Ectodermal cell (in vitro differentiated cells): ENCODE results near the gene SLX9.

ENCODE experiments used
- H3K27ac ChIP-seq: 2 replicates; pipeline ENCODE4 v1.7.0; 2013; ENCODE audit warnings: mild to moderate bottlenecking, low read depth, low read length; ENCODE audit not compliant: insufficient read depth, poor library complexity, severe bottlenecking
- H3K27me3 ChIP-seq: 2 replicates; pipeline ENCODE4 v1.7.0; 2013; ENCODE audit warnings: mild to moderate bottlenecking, low read length; ENCODE audit not compliant: insufficient read depth, control insufficient read depth, poor library complexity, severe bottlenecking
- H3K36me3 ChIP-seq: one replicate; pipeline ENCODE4 v1.7.0; 2013; ENCODE audit warnings: low read length; ENCODE audit not compliant: control insufficient read depth, insufficient read depth
- H3K4me1 ChIP-seq: one replicate; pipeline ENCODE4 v1.7.0; 2013; ENCODE audit warnings: low read length; ENCODE audit not compliant: control insufficient read depth, insufficient read depth
- H3K4me3 ChIP-seq: 2 replicates; pipeline ENCODE4 v1.7.0; 2013; ENCODE audit warnings: low read depth, low read length, control low read depth; ENCODE audit not compliant: insufficient read depth
- H3K9me3 ChIP-seq: 2 replicates; pipeline ENCODE4 v1.7.0; 2013; ENCODE audit warnings: mild to moderate bottlenecking, low read length, moderate library complexity; ENCODE audit not compliant: control insufficient read depth
- WGBS, 2 experiments: methylation state at CpG; one replicate each; pipeline ENCODE4 v1.1.7; 2013; ENCODE audit warnings: missing lambda C conversion rate in 2 of 2; 5-methylcytosine and 5-hydroxymethylcytosine counted together

The SLX9 gene

GRCh38 chr21:44931501-44932407 lies 8.1 kb upstream of the SLX9 start:
- 3% methylated on average over 76 to 78 of the region's 78 CpGs for WGBS, 2 experiments
- Histone ChIP-seq H3K36me3 (no peaks in the 10 kb centered on the region), H3K4me1 (peaks cover 11% of the 10 kb centered on the region), H3K9me3 (no peaks in the 10 kb centered on the region), H3K27ac (no peak overlapping the region), H3K4me3 (peak overlapping the region; percentile 13), H3K27me3 (peaks cover 75% of the 10 kb centered on the region)

GRCh38 chr21:44932408-44933181 lies 7.2 kb upstream of the SLX9 start:
- H3K27ac ChIP-seq = no peak overlapping the region
- H3K27me3 ChIP-seq = peaks cover 72% of the 10 kb centered on the region
- H3K4me1 ChIP-seq = peaks cover 5% of the 10 kb centered on the region
- no peaks in the 10 kb centered on the region for H3K9me3 ChIP-seq
- peak overlapping the region; percentile 13 for H3K4me3 ChIP-seq
- 7 to 9% methylated on average over 68 of the region's 68 CpGs for WGBS, 2 experiments
- H3K36me3 ChIP-seq = no peaks in the 10 kb centered on the region

- Histone ChIP-seq H3K9me3 (no peaks in the 10 kb centered on the region), H3K27ac (no peak overlapping the region), H3K27me3 (peaks cover 64% of the 10 kb centered on the region), H3K4me1 (no peaks in the 10 kb centered on the region), H3K36me3 (no peaks in the 10 kb centered on the region), H3K4me3 (no peak overlapping the region)
- WGBS, 2 experiments = 85 to 87% methylated on average over 25 of the region's 25 CpGs
Observed at GRCh38 chr21:44933199-44933917, 6.5 kb upstream of the SLX9 start.

GRCh38 chr21:44933918-44934260 lies 5.9 kb upstream of the SLX9 start:
- WGBS, 2 experiments = 86 to 93% methylated on average over 6 of the region's 6 CpGs
- no peak overlapping the region for H3K4me3 ChIP-seq
- H3K36me3 ChIP-seq = no peaks in the 10 kb centered on the region
- peaks cover 3% of the 10 kb centered on the region for H3K4me1 ChIP-seq
- no peaks in the 10 kb centered on the region for H3K9me3 ChIP-seq
- H3K27me3 ChIP-seq = peaks cover 60% of the 10 kb centered on the region
- no peak overlapping the region for H3K27ac ChIP-seq

GRCh38 chr21:44934276-44934675 lies 5.6 kb upstream of the SLX9 start:
- Histone ChIP-seq H3K36me3 (no peaks in the 10 kb centered on the region), H3K4me1 (peaks cover 6% of the 10 kb centered on the region), H3K27me3 (peaks cover 56% of the 10 kb centered on the region), H3K9me3 (no peaks in the 10 kb centered on the region), H3K27ac (no peak overlapping the region), H3K4me3 (no peak overlapping the region)
- WGBS, 2 experiments = 86 to 92% methylated on average over 6 of the region's 6 CpGs

GRCh38 chr21:44934797-44935532 lies 4.9 kb upstream of the SLX9 start:
- Histone ChIP-seq H3K4me3 (no peak overlapping the region), H3K4me1 (peaks cover 6% of the 10 kb centered on the region), H3K27me3 (peaks cover 49% of the 10 kb centered on the region), H3K27ac (no peak overlapping the region), H3K36me3 (no peaks in the 10 kb centered on the region), H3K9me3 (no peaks in the 10 kb centered on the region)
- WGBS, 2 experiments = 89 to 93% methylated on average over 9 of the region's 9 CpGs

- H3K27ac ChIP-seq = no peak overlapping the region
- H3K9me3 ChIP-seq = no peaks in the 10 kb centered on the region
- H3K4me1 ChIP-seq = peaks cover 6% of the 10 kb centered on the region
- peaks cover 44% of the 10 kb centered on the region for H3K27me3 ChIP-seq
- H3K4me3 ChIP-seq = no peak overlapping the region
- H3K36me3 ChIP-seq = no peaks in the 10 kb centered on the region
- WGBS, 2 experiments = 90 to 92% methylated on average over 10 of the region's 10 CpGs
Observed at GRCh38 chr21:44935533-44935927, 4.3 kb upstream of the SLX9 start.

- Histone ChIP-seq H3K4me1 (peaks cover 15% of the 10 kb centered on the region), H3K27me3 (peaks cover 9% of the 10 kb centered on the region), H3K4me3 (peak overlapping the region; percentile 88), H3K9me3 (no peaks in the 10 kb centered on the region), H3K36me3 (peaks cover 2% of the 10 kb centered on the region), H3K27ac (no peak overlapping the region)
- WGBS, 2 experiments = 86 to 88% methylated on average over 18 of the region's 18 CpGs
Observed at GRCh38 chr21:44938772-44939531, 877 bp upstream of the SLX9 start.

- peaks cover 15% of the 10 kb centered on the region for H3K4me1 ChIP-seq
- H3K27me3 ChIP-seq = no peaks in the 10 kb centered on the region
- WGBS, 2 experiments = 0% methylated on average over 53 of the region's 53 CpGs
- peaks cover 5% of the 10 kb centered on the region for H3K36me3 ChIP-seq
- H3K27ac ChIP-seq = no peak overlapping the region
- no peaks in the 10 kb centered on the region for H3K9me3 ChIP-seq
- H3K4me3 ChIP-seq = peak overlapping the region; percentile 88
Observed at GRCh38 chr21:44940116-44940631, 345 bp downstream of the SLX9 start.
